Measurements from ENCODE around the gene ASCC1. TPM values are rescaled to one million over a fixed set of nuclear protein-coding genes. Genes with fewer than 3 reads are reported as not detected.
A peak's percentile ranks its signal among the peaks of the same experiment; 100 is the strongest.

ASCC1 gene
- polyA plus RNA-seq, 4 donors, result 9.2 to 21.3 (median 16.1) TPM

- no peaks in the 10 kb centered on the region for H3K4me1 ChIP-seq (ENCODE audit: control insufficient read depth in 3 of 3, insufficient read depth in 2 of 3, low read depth in 1 of 3, low read length in 2 of 3)
- peaks cover 0 to 18% (median 0%) of the 10 kb centered on the region in 3 donors for H3K36me3 ChIP-seq (ENCODE audit: control insufficient read depth in 3 of 3, insufficient read depth in 2 of 3, low read depth in 1 of 3, low read length in 3 of 3)
- 80 to 89% (median 84%) methylated on average over 4 of the region's 4 CpGs for WGBS, 3 donors
- peaks cover 0 to 7% of the 10 kb centered on the region in 2 donors for H3K9me3 ChIP-seq (ENCODE audit: control insufficient read depth in 2 of 2, insufficient read depth in 1 of 2, low read depth in 1 of 2, low read length in 1 of 2)
- DNase-seq (no peak), FAIRE-seq (no peak)
- no peaks in the 10 kb centered on the region for H3K27me3 ChIP-seq (ENCODE audit: control insufficient read depth in 3 of 3, insufficient read depth in 3 of 3, low read length in 3 of 3)
- no peak overlapping the region for H3K4me3 ChIP-seq (ENCODE audit: low read depth in 1 of 3, low read length in 3 of 3)
- no peak overlapping the region for H3K27ac ChIP-seq (ENCODE audit: low read depth in 1 of 3, low read length in 2 of 3)
These were observed 83.2 kb downstream of the ASCC1 start for GRCh38 chr10:72132854-72133253.

DNA sequence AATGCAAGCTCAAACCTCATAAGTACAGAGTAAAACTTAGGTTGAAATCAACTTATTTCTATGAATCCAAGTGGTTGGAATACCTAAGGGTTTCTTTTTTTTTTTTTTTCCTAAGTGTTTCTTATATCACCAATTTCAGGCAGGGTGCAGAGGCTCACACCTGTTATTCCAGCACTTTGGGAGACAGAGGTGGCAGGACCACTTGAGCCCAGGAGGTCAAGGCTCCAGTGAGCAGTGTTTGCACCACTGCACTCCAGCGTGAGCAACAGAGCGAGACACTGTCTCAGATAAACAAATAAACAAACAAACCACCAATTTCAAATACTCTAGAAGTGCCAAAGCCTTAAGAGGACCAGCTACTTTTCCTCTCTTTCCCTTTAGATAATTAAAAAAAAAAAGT, 88.5 kb downstream of the ASCC1 start:
- Histone ChIP-seq H3K27me3 (ENCODE audit: control insufficient read depth in 3 of 3, insufficient read depth in 3 of 3, low read length in 3 of 3) (no peaks in the 10 kb centered on the region), H3K4me3 (ENCODE audit: low read depth in 1 of 3, low read length in 3 of 3) (no peak overlapping the region), H3K36me3 (ENCODE audit: control insufficient read depth in 3 of 3, insufficient read depth in 2 of 3, low read depth in 1 of 3, low read length in 3 of 3) (peaks cover 0 to 2% (median 2%) of the 10 kb centered on the region in 3 donors), H3K9me3 (ENCODE audit: control insufficient read depth in 2 of 2, insufficient read depth in 1 of 2, low read depth in 1 of 2, low read length in 1 of 2) (no peaks in the 10 kb centered on the region), H3K27ac (ENCODE audit: low read depth in 1 of 3, low read length in 2 of 3) (no peak overlapping the region), H3K4me1 (ENCODE audit: control insufficient read depth in 3 of 3, insufficient read depth in 2 of 3, low read depth in 1 of 3, low read length in 2 of 3) (peaks cover 0 to 14% (median 0%) of the 10 kb centered on the region in 3 donors)
- 96% methylated on average over 2 of the region's 2 CpGs for WGBS, 3 donors
- FAIRE-seq, result no peak
- DNase-seq, result no peak

DNA sequence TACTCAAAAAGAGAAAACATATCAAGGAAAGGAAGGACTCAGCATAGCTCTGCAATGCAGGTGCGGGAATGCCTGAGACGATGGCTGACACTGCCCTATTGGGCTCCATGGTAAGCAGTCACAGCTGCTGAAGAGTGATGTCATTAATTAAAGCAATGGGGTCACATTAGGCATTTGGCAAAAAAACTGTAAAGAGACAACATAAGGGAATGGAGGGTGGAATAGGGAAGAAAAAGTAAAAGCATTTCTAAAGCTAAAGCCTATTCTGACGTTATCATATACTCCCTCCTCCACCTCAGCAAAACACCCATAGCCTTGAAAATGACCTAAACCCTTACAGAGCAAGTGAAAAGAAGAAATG, 89.2 kb downstream of the ASCC1 start:
- Histone ChIP-seq H3K4me1 (ENCODE audit: control insufficient read depth in 3 of 3, insufficient read depth in 2 of 3, low read depth in 1 of 3, low read length in 2 of 3) (peaks cover 0 to 14% (median 0%) of the 10 kb centered on the region in 3 donors), H3K27me3 (ENCODE audit: control insufficient read depth in 3 of 3, insufficient read depth in 3 of 3, low read length in 3 of 3) (no peaks in the 10 kb centered on the region), H3K36me3 (ENCODE audit: control insufficient read depth in 3 of 3, insufficient read depth in 2 of 3, low read depth in 1 of 3, low read length in 3 of 3) (peaks cover 0 to 2% (median under 1%) of the 10 kb centered on the region in 3 donors), H3K4me3 (ENCODE audit: low read depth in 1 of 3, low read length in 3 of 3) (no peak overlapping the region), H3K27ac (ENCODE audit: low read depth in 1 of 3, low read length in 2 of 3) (no peak overlapping the region), H3K9me3 (ENCODE audit: control insufficient read depth in 2 of 2, insufficient read depth in 1 of 2, low read depth in 1 of 2, low read length in 1 of 2) (no peaks in the 10 kb centered on the region)
- 93 to 99% (median 95%) methylated on average over 3 of the region's 3 CpGs for WGBS, 3 donors
- FAIRE-seq (no peak), DNase-seq (no peak)

- Histone ChIP-seq H3K4me3 (ENCODE audit: low read depth in 1 of 3, low read length in 3 of 3) (no peak overlapping the region), H3K9me3 (ENCODE audit: control insufficient read depth in 2 of 2, insufficient read depth in 1 of 2, low read depth in 1 of 2, low read length in 1 of 2) (no peaks in the 10 kb centered on the region), H3K4me1 (ENCODE audit: control insufficient read depth in 3 of 3, insufficient read depth in 2 of 3, low read depth in 1 of 3, low read length in 2 of 3) (peaks cover 0 to 14% (median 0%) of the 10 kb centered on the region in 3 donors), H3K27ac (ENCODE audit: low read depth in 1 of 3, low read length in 2 of 3) (no peak overlapping the region), H3K27me3 (ENCODE audit: control insufficient read depth in 3 of 3, insufficient read depth in 3 of 3, low read length in 3 of 3) (no peaks in the 10 kb centered on the region), H3K36me3 (ENCODE audit: control insufficient read depth in 3 of 3, insufficient read depth in 2 of 3, low read depth in 1 of 3, low read length in 3 of 3) (peaks cover 0 to 2% (median 0%) of the 10 kb centered on the region in 3 donors)
- 88 to 94% (median 92%) methylated on average over 3 of the region's 3 CpGs for WGBS, 3 donors
- FAIRE-seq (no peak), DNase-seq (peak; percentile 19 to 37)
These were observed 89.7 kb downstream of the ASCC1 start for GRCh38 chr10:72126184-72126871.

- 60 to 67% (median 66%) methylated on average over 1 of the region's 1 CpG for WGBS, 3 donors
- no peaks in the 10 kb centered on the region for H3K9me3 ChIP-seq (ENCODE audit: control insufficient read depth in 2 of 2, insufficient read depth in 1 of 2, low read depth in 1 of 2, low read length in 1 of 2)
- DNase-seq, result peak; percentile 5 to 62
- no peaks in the 10 kb centered on the region for H3K27me3 ChIP-seq (ENCODE audit: control insufficient read depth in 3 of 3, insufficient read depth in 3 of 3, low read length in 3 of 3)
- peak overlapping the region in 1 of 3 donors; percentile 24 for H3K27ac ChIP-seq (ENCODE audit: low read depth in 1 of 3, low read length in 2 of 3)
- H3K4me3 ChIP-seq (ENCODE audit: low read depth in 1 of 3, low read length in 3 of 3), result no peak overlapping the region
- no peak for FAIRE-seq
- H3K4me1 ChIP-seq (ENCODE audit: control insufficient read depth in 3 of 3, insufficient read depth in 2 of 3, low read depth in 1 of 3, low read length in 2 of 3), result peaks cover 0 to 14% (median 0%) of the 10 kb centered on the region in 3 donors
- peaks cover 0 to 4% (median 2%) of the 10 kb centered on the region in 3 donors for H3K36me3 ChIP-seq (ENCODE audit: control insufficient read depth in 3 of 3, insufficient read depth in 2 of 3, low read depth in 1 of 3, low read length in 3 of 3)
These were observed 91.1 kb downstream of the ASCC1 start for GRCh38 chr10:72124989-72125388.

DNA sequence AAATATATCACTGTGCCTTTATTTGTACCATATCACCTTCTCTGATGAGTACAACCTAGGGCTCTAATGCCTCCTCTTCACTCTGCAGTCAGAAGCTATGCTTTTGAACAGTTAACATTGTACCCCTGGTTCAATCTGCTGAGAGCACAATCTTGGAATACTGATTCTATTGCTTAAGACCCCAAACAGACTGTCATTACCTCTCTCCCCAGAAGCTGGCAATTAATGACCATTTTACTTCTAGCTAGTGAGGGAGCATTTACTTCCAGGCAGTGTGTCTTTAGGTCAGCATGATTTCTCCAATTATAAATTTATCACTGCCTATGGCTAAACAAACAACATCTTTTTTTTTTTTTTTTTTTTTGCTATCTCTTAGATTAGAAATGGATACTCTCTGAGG, 91.7 kb downstream of the ASCC1 start:
- peaks cover 0 to 4% (median 2%) of the 10 kb centered on the region in 3 donors for H3K36me3 ChIP-seq (ENCODE audit: control insufficient read depth in 3 of 3, insufficient read depth in 2 of 3, low read depth in 1 of 3, low read length in 3 of 3)
- H3K27me3 ChIP-seq (ENCODE audit: control insufficient read depth in 3 of 3, insufficient read depth in 3 of 3, low read length in 3 of 3), result no peaks in the 10 kb centered on the region
- H3K9me3 ChIP-seq (ENCODE audit: control insufficient read depth in 2 of 2, insufficient read depth in 1 of 2, low read depth in 1 of 2, low read length in 1 of 2), result no peaks in the 10 kb centered on the region
- no peak overlapping the region for H3K27ac ChIP-seq (ENCODE audit: low read depth in 1 of 3, low read length in 2 of 3)
- H3K4me1 ChIP-seq (ENCODE audit: control insufficient read depth in 3 of 3, insufficient read depth in 2 of 3, low read depth in 1 of 3, low read length in 2 of 3), result peaks cover 0 to 14% (median 0%) of the 10 kb centered on the region in 3 donors
- FAIRE-seq (no peak), DNase-seq (no peak)
- H3K4me3 ChIP-seq (ENCODE audit: low read depth in 1 of 3, low read length in 3 of 3), result no peak overlapping the region

DNA sequence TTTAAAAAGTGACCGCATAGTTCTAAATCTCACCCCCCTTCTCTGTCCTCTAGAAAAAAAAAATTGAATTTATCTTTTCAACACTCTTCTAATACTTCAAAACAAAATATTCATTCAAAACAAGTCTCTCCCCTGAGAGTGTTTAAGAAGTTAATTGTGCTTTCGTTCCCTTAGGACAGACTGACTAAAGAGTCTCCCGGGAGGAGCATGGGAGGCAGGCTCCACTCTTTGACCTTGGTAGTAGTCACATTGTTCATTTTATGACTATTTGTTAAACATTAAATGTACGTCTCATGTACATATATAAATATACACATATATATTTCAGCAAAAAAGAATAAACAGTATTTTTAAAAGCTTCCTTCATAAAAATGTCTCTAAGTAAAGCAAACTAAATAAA, 92.5 kb downstream of the ASCC1 start:
- DNase-seq, result peak; percentile 59 to 61
- FAIRE-seq, result no peak
- Histone ChIP-seq H3K27ac (ENCODE audit: low read depth in 1 of 3, low read length in 2 of 3) (peak overlapping the region in 1 of 3 donors; percentile 25), H3K27me3 (ENCODE audit: control insufficient read depth in 3 of 3, insufficient read depth in 3 of 3, low read length in 3 of 3) (no peaks in the 10 kb centered on the region), H3K4me3 (ENCODE audit: low read depth in 1 of 3, low read length in 3 of 3) (no peak overlapping the region), H3K4me1 (ENCODE audit: control insufficient read depth in 3 of 3, insufficient read depth in 2 of 3, low read depth in 1 of 3, low read length in 2 of 3) (peaks cover 0 to 14% (median 0%) of the 10 kb centered on the region in 3 donors), H3K9me3 (ENCODE audit: control insufficient read depth in 2 of 2, insufficient read depth in 1 of 2, low read depth in 1 of 2, low read length in 1 of 2) (no peaks in the 10 kb centered on the region), H3K36me3 (ENCODE audit: control insufficient read depth in 3 of 3, insufficient read depth in 2 of 3, low read depth in 1 of 3, low read length in 3 of 3) (peaks cover 0 to 4% (median 2%) of the 10 kb centered on the region in 3 donors)
- WGBS, 3 donors, result 41 to 71% (median 61%) methylated on average over 4 of the region's 4 CpGs

DNA sequence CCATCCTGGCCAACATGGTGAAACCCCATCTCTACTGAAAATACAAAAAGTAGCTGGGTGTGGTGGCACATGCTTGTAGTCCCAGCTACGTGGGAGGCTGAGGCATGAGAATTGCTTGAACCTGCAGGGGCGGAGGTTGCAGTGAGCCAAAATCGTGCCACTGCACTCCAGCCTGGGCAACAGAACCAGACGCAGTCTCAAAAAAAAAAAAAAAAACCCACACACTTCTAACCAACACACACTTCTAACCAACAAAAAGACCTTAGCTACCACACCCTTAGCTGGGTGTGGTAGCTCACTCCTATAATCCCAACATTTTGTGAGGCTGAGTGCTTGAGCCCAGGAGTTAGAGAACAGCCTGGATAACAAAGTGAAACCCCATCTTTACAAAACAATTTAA, 93.9 kb downstream of the ASCC1 start:
- peaks cover 0 to 14% (median 0%) of the 10 kb centered on the region in 3 donors for H3K4me1 ChIP-seq (ENCODE audit: control insufficient read depth in 3 of 3, insufficient read depth in 2 of 3, low read depth in 1 of 3, low read length in 2 of 3)
- H3K27me3 ChIP-seq (ENCODE audit: control insufficient read depth in 3 of 3, insufficient read depth in 3 of 3, low read length in 3 of 3), result no peaks in the 10 kb centered on the region

More for the DNA sequence above, 93.9 kb downstream of the ASCC1 start:
- no peak overlapping the region for H3K27ac ChIP-seq (ENCODE audit: low read depth in 1 of 3, low read length in 2 of 3)
- H3K4me3 ChIP-seq (ENCODE audit: low read depth in 1 of 3, low read length in 3 of 3), result no peak overlapping the region
- 86 to 95% (median 91%) methylated on average over 4 of the region's 4 CpGs for WGBS, 3 donors
- peaks cover 0 to 4% (median 0%) of the 10 kb centered on the region in 3 donors for H3K36me3 ChIP-seq (ENCODE audit: control insufficient read depth in 3 of 3, insufficient read depth in 2 of 3, low read depth in 1 of 3, low read length in 3 of 3)
- DNase-seq (no peak), FAIRE-seq (no peak)
- H3K9me3 ChIP-seq (ENCODE audit: control insufficient read depth in 2 of 2, insufficient read depth in 1 of 2, low read depth in 1 of 2, low read length in 1 of 2), result no peaks in the 10 kb centered on the region

All from small intestine (tissue), 7 donors.